Measurements from ENCODE around the gene GBP1.

GRCh38 chr1:89114662-89115061 lies 49.7 kb upstream of the GBP1 start:
- no peak for TF ChIP-seq CTCF (conservative IDR thresholded peaks at IDR 0.05; ENCODE audit: low read depth in 2 of 2)
- TF ChIP-seq REST (IDR thresholded peaks at IDR 0.05; ENCODE audit: unreplicated experiment) = no peak
- TF ChIP-seq EZH2 (IDR thresholded peaks at IDR 0.05; ENCODE audit: low read depth, unreplicated experiment) = no peak
- no peak for TF ChIP-seq ZNF331 (CRISPR knock-in tag; IDR thresholded peaks at IDR 0.05; ENCODE audit: low read depth)

Measured in GM23338 (cell line).